LNCAP (cell line): Measurements from ENCODE around the gene TRIM71.

Experiments
- TF ChIP-seq, protein P1 (sequence below): fragments of 450-650 bp; IDR thresholded peaks from 2 replicates; pipeline ENCODE4 v1.5.1; 2017; ENCODE audit warnings: mild to moderate bottlenecking

The TRIM71 gene

DNA sequence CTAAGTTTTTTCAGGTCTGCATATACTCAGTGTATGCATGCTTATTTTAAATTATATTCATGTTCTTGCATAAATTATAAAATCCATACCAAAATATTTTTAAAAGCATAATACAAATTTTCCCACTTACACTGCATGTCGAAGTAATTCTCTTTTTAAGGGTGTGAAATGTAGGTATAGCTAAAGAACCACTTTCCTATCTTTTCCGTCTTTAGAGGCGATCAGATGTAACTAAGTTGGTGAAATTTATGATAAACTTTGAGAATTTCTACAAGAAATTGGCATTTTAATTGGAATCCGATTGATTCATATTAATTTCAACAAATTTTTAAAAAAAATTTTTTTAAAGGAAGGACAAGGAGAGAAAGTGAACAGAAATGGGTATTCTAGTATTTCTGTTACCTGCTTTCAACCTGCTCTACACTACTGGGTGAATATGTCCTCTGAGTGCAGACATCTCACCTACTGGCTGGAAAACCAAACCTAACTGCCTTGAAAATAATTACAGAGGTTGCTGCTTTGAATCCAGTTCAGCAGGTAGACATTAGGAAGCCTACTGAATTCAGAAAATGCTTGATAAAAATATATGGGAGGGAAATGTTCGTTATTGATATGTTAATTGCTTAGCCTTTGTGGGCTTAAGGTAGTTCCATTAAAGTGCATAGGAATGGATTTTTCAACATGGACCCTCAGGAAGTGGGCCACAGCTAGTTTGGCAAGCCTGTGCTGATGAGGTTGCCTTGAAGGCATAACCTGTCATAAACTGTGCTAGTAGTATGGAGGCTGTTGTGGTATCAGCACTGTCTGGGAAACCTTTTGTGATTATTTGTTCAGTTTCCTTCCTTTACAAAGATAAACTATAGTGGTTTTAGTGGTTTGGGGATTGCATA is 5.1 kb downstream of the TRIM71 start:
- TF ChIP-seq, protein P1, sequence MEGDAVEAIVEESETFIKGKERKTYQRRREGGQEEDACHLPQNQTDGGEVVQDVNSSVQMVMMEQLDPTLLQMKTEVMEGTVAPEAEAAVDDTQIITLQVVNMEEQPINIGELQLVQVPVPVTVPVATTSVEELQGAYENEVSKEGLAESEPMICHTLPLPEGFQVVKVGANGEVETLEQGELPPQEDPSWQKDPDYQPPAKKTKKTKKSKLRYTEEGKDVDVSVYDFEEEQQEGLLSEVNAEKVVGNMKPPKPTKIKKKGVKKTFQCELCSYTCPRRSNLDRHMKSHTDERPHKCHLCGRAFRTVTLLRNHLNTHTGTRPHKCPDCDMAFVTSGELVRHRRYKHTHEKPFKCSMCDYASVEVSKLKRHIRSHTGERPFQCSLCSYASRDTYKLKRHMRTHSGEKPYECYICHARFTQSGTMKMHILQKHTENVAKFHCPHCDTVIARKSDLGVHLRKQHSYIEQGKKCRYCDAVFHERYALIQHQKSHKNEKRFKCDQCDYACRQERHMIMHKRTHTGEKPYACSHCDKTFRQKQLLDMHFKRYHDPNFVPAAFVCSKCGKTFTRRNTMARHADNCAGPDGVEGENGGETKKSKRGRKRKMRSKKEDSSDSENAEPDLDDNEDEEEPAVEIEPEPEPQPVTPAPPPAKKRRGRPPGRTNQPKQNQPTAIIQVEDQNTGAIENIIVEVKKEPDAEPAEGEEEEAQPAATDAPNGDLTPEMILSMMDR = no peak

DNA sequence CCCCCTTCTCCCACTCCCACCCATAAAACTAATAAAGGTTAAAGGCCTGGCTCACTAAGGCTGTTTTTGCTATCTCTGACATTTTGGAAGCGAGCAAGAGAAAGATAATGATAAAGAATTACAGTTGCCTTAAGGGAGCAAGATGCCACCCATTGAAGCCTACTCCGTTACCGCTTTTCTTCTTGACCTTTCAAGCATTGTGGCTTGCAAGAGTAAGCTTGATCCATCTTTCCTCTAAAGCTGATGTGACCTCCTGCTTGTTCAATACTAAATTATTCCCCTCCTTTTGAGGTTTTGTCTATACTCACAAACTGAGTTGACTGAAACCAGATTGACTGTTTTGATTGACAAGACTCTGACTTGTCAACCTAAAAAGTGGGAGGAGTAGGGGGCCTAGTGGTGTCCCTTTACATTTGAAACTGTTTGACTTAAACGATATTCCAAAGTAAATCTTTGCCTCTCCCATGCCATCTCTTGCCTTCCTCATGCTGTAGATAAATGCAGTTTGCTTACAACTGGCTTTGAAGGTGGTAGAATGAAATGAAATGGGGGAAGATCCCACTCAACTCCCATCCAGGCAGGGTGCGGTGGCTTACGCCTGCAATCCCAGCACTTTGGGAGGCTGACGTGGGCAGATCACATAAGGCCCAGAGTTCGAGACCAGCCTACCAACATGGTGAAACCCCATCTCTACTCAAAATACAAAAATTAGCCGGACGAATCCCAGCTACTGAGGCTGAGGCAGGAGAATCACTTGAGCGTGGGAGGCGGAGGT is 8.0 kb downstream of the TRIM71 start:
- TF ChIP-seq, protein P1 = no peak

DNA sequence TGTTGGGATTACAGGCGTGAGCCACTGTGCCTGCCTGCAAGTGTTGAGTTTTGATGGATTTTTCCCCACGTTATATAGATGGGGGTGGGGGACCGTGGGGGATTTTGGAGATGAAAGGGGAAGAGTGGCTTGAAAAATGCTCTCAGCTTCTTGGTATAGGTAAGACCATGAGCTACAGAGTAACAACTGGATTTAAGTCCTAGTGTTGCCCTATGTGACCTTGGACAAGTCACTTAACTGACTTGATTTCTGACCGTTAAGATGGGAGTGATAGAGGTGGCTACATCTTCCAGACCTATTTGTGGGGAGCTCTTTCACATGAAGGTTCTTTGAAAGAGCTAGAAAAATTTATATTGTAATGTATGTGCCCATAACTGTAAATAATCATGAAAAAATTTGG is 13.3 kb downstream of the TRIM71 start:
- TF ChIP-seq, protein P1 = no peak

DNA sequence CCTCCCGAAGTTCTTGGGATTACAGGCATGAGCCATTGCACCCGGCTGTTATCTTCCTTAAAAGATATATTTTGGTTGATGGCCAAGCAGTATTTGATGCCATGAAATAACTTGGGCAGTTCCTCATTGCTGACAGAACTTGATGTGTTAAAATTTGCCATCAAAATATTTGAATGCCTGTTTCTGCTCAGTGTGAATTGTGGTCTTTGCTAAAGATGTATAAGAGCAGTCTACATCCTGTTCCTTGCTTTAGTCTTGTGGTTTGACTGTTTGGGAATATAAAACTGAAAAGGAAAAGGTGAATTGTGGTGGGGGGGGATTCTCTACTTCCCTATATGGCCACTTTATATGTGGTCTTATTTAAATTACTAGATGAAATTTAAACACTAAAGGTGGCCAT is 14.0 kb downstream of the TRIM71 start:
- TF ChIP-seq, protein P1 = no peak

DNA sequence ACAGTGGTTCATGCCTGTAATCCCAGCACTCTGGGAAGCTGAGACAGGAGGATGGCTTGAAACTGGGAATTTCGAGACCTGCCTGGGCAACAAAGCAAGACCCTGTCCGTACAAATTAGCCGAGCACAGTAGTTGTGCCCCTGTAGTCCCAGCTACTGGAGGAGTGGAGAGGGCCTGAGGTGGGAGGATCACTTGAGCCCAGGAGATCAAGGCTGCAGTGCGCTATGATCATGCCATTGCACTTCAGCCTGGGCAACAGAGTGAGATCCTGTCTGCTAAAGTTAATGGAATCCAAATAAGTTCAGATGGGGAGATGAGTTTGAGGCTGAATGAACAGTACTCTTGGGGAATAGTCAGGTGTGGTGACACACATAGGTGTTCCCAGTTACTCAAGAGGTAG is 14.4 kb downstream of the TRIM71 start:
- TF ChIP-seq, protein P1 = no peak

DNA sequence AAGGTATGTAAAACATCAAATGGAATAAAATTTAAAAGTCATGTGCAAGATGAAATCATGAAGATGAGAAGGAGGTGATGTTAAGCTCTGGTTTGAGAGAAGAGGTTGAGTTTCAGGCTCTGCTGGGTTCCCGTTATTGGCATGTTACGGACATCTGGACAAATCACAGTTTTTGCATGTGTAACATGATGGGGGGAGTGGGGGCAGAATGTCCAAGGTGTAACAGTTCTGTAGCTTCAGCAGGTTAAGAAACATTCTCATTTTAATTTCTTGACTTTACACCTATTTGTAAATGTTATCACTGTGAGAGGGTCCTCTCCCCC is 17.2 kb downstream of the TRIM71 start:
- TF ChIP-seq, protein P1 = no peak

DNA sequence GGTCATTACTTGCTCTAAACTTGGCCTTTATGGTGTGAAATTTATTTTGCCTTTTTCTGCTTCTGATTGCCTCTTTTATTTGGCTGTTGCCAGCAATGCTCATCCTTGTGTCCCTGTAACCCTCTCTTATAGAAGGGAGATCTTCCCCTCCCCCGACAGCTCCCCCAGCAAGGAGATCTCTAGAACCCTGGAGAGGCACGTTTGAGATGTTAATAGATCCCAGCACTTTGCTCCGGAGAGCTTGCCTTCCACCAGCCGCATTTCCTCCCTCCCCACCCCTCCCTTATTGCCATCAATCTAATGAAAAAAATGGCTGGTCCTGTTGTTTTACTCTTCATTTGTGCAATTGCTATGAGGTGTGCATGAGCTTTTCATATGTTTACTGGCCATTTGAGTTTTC is 18.2 kb downstream of the TRIM71 start:
- TF ChIP-seq, protein P1 = no peak
